HG02588 (cell line): Measurements from ENCODE around the gene ANK2.

Experiments
- ATAC-seq: cut with Tn5 transposase; IDR thresholded peaks from one replicate; pipeline ENCODE4 v1.9.1; 2021; ENCODE audit warnings: mild to moderate bottlenecking, moderate library complexity; ENCODE audit not compliant: unreplicated experiment

Gene ANK2

GRCh38 chr4:113325876-113326615, 276.6 kb downstream of the ANK2 start:
- ATAC-seq = no peak

GRCh38 chr4:113327494-113327893, 278.0 kb downstream of the ANK2 start:
- ATAC-seq = no peak

GRCh38 chr4:113328514-113328913, 279.1 kb downstream of the ANK2 start:
- no peak for ATAC-seq

- no peak for ATAC-seq
Measured at GRCh38 chr4:113330200-113330599, 280.7 kb downstream of the ANK2 start.

GRCh38 chr4:113331811-113332210, 282.4 kb downstream of the ANK2 start:
- no peak for ATAC-seq

- no peak for ATAC-seq
Measured at GRCh38 chr4:113332701-113333100, 283.2 kb downstream of the ANK2 start.

- no peak for ATAC-seq
Measured at GRCh38 chr4:113335746-113336145, 286.3 kb downstream of the ANK2 start.

GRCh38 chr4:113336556-113336955, 287.1 kb downstream of the ANK2 start:
- no peak for ATAC-seq

GRCh38 chr4:113339430-113339813, 290.0 kb downstream of the ANK2 start:
- ATAC-seq = no peak

- no peak for ATAC-seq
Measured at GRCh38 chr4:113344100-113344499, 294.6 kb downstream of the ANK2 start.

- no peak for ATAC-seq
Measured at GRCh38 chr4:113347245-113347644, 297.8 kb downstream of the ANK2 start.

- no peak for ATAC-seq
Measured at GRCh38 chr4:113349430-113349829, 300.0 kb downstream of the ANK2 start.

- no peak for ATAC-seq
Measured at GRCh38 chr4:113350576-113350975, 301.1 kb downstream of the ANK2 start.

- ATAC-seq = peak; percentile 99
Measured at GRCh38 chr4:113355550-113356371, 306.3 kb downstream of the ANK2 start.

- ATAC-seq = no peak
Measured at GRCh38 chr4:113356453-113356852, 307.0 kb downstream of the ANK2 start.

GRCh38 chr4:113358784-113359183, 309.3 kb downstream of the ANK2 start:
- ATAC-seq = no peak

GRCh38 chr4:113365377-113365776, 315.9 kb downstream of the ANK2 start:
- ATAC-seq = no peak

- no peak for ATAC-seq
Measured at GRCh38 chr4:113368056-113368455, 318.6 kb downstream of the ANK2 start.

- no peak for ATAC-seq
Measured at GRCh38 chr4:113371111-113371510, 321.7 kb downstream of the ANK2 start.

- no peak for ATAC-seq
Measured at GRCh38 chr4:113375964-113376666, 326.7 kb downstream of the ANK2 start.

GRCh38 chr4:113378836-113379235, 329.4 kb downstream of the ANK2 start:
- ATAC-seq = no peak

- ATAC-seq = no peak
Measured at GRCh38 chr4:113382704-113383103, 333.3 kb downstream of the ANK2 start.
